HG03025 (cell line): ENCODE data around the gene PPFIA3.
A peak's percentile ranks its signal among the peaks of the same experiment; 100 is the strongest.
"Not testable (repeated sequence)": the region's sequence is repeated elsewhere in the genome, so short reads cannot be mapped to it uniquely, and the experiment has no call there.

Experiments
- ATAC-seq: cut with Tn5 transposase; IDR thresholded peaks from one replicate; pipeline ENCODE4 v1.9.1; 2021; ENCODE audit warnings: mild to moderate bottlenecking, moderate library complexity; ENCODE audit not compliant: unreplicated experiment, low FRiP score

PPFIA3 gene

DNA sequence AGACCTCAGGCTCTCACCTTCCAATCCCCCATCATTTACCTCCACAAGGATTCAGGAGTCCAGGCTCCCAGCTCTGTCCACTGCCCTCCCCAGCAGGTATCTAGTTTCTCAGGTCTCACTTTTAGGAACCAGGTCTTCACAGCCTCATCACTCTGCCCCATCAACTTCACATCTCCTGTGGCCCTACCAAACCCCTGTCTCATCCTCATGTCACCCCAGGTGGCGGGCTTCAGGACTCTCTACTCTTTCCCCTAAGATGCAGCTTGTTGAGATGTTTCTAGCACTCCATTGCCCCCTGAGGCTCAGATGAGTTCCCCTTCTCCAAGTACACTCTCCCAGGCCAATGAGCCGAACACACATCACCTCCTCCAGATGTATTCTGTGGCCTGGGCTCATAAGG, 1.5 kb downstream of the PPFIA3 start:
- no peak for ATAC-seq

DNA sequence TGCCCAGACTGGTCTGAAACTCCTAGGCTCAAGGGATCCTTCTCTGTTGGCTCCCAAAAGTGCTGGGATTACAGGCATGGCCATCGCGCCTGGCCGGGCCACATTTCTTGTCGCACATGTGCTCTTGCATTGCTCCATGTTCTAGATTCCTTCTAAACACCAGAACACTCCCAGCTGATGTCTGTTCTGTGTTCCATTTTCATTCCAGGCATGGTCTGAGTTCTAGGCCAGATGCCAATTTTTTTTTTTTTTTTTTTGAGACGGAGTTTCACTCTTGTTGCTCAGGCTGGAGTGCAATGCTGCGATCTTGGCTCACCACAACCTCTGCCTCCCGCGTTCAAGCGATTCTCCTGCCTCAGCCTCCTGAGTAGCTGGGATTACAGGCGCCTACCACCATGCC, 2.5 kb downstream of the PPFIA3 start:
- not testable (repeated sequence) for ATAC-seq

DNA sequence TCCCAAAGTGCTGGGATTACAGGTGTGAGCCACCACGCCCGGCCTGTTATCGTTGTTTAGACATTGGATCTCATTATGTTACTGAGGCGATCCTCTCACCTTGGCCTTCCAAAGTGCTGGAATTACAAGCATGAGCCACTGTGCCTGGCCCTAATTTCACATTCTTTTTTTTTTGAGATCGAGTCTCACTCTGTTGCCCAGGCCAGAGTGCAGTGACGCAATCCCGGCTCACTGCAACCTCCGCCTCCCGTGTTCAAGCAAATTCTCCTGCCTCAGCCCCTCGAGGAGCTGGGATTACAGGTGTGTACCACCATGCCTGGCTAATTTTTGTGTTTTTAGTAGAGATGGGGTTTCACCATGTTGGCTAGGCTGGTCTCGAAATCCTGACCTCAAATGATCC, 3.9 kb downstream of the PPFIA3 start:
- not testable (repeated sequence) for ATAC-seq

DNA sequence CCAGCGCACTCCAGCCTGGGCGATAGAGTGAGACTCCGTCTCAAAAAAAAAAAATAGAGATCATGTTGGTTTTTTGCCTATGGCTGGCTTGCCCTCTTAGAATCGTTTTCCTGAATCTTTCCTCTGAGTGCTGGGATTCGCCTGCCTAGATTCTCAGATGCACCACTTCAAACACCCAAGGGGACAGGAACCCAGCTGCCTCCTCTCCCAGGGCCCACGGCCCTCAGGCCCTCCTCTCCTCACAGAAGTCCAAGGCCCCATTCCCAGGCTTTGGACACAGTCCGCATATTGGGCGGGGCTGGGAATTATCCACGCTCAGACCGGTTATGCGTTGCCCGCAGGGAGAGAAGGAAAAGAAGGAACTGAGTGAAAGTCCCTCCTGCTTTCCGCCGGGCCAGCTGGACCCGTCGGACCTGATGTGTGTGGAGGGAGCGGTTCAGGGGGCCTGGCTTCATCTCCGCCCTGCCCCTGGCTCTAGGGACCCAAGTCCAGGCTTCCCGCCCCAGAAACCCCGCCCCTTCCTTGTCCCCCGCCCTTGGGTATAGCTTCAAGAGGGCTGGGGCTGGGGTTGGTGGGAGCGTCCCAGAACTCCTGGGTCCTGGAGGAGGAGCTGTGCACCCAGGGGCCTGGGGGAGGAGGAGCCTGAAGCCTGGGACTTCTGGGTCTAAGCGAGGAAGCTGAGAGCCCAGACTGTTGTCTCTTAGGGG, 5.8 kb downstream of the PPFIA3 start:
- no peak for ATAC-seq

DNA sequence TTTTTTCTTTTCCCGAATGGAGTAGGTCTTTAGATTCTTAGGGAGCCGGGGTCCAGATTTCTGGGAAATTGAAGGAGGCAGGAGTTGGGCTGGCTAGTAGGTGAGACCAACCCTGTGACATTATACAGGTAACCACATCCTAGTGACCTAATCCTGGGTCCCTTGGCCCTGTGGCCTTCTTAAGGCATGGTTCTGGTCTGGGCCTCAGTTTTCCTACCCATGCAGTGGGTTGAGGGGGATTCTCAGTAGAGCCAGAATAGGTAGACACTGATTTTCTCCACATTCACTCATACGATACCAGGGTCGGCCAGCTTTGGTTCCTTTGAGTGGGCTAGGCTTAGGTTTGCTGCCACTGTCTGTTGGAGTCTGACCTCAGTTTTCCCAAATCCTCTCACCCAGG, 7.2 kb downstream of the PPFIA3 start:
- no peak for ATAC-seq

DNA sequence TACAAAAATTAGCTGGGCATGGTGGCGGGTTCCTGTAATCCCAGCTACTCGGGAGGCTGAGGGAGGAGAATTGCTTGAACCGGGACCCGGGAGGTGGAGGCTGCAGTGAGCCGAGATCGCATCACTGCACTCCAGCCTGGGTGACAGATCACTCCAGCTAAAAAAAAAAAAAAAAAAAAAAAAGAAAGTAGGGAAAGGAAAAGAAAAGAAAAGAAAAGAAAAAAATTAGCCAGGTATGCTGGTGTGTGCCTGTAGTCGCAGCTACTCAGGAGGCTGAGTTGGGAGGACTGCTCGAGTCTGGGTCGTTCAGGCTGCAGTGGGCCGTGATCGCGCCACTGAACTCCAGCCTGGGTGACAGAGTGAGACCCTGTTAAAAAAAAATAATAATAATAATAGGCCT, 7.9 kb downstream of the PPFIA3 start:
- ATAC-seq = not testable (repeated sequence)

DNA sequence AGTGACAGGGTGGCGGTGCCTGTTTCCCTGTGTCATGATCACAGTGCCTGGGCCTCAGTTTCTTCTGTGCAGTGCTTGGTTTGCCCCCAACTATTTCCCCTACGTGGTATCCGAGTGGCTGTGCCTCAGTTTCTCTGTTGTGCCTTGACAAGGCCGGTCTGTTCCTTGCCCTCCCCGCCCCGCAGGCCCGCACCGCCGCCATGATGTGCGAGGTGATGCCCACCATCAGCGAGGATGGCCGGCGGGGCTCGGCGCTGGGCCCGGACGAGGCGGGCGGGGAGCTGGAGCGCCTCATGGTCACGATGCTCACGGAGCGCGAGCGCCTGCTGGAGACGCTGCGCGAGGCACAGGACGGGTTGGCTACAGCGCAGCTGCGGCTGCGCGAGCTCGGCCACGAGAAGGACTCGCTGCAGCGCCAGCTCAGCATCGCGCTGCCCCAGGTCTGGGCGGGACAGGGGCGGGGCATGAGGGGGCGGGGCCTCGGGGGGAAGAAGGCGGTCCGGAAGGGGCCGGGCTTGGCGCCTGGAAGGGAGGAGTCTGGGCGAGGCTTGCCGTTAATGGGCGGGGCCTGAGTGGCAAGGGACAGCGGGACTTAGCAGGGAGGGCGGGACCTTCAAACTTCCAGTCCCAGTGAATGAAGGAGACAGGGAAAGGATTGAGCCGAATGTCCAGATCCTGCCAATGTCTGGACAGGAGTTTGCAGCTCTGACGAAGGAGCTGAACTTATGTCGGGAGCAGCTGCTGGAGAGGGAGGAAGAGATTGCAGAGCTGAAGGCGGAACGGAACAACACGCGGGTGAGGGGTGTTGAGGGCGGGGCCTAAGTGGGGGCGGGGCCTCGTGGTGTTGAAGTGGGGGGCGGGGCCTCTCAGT, 8.6 kb downstream of the PPFIA3 start:
- peak; percentile 76 for ATAC-seq

DNA sequence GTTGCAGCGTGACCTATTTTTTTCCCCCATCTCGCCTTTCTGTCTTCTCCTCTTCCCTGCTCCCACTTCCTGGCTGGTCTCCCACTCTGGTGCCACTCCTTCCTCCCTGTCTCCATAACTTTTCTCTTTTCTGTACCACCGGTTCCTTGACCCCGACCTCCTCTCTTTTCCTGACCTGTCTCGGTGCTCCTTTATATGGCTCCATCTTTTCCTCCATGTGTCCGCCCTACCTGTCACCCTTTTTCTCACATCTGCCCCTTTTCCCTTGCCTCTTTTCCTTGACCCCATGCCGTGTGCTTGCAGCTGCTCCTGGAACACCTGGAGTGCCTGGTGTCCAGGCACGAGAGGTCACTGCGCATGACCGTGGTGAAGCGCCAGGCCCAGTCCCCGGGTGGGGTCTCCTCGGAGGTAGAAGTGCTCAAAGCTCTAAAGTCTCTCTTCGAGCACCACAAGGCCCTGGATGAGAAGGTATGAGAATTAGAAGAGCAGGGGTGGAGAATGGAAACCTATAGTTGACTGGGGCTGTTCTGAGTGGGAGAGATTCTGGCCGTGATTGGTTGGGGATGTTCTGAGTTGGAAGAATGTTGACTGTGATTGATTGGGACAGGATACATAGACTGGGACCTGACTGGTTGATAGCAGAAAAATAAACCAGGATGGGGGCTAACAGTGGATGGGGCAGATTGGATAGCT, 9.3 kb downstream of the PPFIA3 start:
- ATAC-seq = no peak

DNA sequence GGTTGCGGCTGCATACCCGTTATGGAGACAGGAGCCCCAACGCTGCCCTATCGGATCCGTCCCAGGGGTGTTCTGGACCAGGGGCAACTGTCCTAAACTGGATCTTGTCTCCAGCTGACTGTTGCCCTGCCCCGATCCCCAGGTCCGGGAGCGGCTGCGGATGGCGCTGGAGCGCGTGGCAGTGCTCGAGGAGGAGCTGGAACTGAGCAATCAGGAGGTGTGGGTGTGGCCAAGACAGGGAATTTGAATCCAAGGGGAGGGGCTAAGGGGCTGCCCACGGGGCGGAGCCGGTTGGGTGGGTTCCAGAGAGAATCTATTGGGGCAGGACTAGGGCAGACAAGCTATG, 9.9 kb downstream of the PPFIA3 start:
- no peak for ATAC-seq

DNA sequence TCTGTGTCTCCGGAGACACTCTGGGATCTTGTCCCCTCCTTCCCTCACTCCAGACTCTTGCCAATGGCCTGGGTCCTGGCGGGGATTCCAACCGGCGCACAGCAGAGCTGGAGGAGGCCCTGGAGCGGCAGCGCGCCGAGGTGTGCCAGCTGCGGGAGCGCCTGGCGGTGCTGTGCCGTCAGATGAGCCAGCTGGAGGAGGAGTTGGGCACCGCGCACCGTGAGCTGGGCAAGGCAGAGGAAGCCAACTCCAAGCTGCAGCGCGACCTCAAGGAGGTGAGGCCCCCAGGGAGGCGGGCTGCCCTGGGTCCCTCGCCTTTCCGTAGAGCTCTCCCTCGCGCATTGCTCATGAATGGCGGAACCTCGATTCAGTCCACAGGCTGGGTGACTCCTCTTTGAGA, 11.0 kb downstream of the PPFIA3 start:
- no peak for ATAC-seq

DNA sequence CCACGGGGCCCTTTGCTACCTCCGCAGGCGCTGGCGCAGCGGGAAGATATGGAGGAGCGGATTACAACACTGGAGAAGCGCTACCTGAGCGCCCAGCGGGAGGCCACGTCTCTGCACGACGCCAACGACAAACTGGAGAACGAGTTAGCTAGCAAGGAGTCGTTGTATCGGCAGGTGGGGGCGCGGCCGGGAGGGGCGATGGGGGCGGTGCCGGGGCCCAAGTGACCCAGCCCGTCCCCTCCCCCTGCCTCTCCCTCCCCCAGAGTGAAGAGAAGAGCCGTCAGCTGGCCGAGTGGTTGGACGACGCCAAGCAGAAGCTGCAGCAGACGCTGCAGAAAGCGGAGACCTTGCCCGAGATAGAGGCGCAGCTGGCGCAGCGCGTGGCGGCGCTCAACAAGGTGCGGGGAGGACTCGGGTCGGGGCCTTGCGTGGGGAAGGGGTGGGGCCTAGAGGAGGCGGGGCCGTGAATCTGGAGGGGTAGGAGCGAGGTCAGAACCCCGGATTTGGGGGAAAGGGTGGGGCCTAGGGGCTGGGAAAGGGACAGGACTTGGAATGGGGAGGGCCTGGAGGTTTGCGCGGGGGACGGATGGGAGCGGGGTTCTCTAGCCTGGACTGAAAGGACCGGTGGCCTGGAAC, 13.7 kb downstream of the PPFIA3 start:
- ATAC-seq = no peak

DNA sequence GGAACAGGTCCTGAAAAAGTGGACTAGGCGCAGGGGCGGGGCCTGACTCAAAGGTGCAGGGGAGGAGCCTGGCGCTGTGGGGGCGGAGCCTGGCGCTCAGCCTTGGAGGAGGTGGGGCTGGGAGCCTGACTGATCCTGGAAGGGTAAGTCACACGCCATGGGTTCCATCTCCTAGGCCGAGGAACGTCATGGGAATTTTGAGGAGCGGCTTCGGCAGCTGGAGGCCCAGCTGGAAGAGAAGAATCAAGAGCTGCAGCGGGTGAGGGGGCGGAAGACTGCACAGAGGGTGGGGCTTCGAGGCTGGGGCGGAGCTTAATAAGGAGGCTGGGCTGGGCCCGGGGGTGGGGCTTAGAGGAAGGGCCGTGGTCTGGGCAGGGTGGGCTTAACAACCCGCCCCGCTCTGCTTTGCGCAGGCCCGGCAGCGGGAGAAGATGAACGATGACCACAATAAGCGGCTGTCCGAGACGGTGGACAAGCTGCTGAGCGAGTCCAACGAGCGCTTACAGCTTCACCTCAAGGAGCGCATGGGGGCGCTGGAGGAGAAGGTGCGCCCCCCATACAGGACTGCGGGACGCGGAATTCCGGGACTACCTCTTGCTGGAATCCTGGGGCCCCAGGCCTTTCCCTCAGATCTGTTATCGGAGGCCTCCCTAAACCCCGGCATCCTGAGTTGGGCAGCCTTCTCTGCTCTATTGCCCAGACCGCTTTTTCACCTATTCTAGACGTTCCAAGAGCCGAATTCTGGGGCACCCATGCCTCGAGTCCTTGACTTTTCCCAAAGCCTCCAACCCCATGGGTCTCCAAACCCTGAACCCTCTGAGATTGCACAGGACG, 14.5 kb downstream of the PPFIA3 start:
- no peak for ATAC-seq

DNA sequence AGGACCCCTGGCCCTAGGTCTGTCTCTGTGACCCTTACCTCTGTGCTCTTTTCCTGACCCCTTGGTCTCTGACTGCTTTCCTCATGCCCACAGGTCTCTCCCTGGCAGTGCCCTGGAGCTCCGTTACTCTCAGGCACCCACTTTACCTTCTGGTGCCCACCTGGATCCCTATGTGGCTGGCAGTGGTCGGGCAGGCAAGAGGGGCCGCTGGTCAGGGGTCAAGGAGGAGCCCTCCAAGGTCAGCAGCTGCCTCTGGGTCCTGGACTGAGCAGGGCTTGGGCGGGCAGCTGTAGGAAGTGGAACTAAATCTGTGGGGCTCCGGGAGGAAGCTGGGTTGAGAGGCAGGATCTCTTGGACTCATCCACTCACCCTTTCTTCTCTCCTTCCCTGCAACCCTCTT, 16.3 kb downstream of the PPFIA3 start:
- no peak for ATAC-seq

DNA sequence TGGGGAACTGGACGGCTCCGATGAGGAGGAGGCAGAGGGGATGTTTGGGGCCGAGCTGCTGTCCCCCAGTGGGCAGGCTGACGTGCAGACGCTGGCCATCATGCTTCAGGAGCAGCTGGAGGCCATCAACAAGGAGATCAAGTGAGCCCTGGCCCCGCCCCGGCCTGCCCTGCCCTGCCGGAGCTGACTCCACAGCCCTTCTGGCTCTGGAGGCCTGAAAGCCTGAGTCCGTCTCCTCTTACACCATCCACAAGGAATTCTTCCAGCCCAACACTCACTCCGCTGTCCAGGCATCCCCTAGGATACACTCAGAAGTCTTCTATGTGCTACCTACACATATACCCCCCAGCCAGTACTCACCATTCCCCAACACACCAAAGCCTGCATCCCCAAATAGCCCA, 17.4 kb downstream of the PPFIA3 start:
- ATAC-seq = no peak

DNA sequence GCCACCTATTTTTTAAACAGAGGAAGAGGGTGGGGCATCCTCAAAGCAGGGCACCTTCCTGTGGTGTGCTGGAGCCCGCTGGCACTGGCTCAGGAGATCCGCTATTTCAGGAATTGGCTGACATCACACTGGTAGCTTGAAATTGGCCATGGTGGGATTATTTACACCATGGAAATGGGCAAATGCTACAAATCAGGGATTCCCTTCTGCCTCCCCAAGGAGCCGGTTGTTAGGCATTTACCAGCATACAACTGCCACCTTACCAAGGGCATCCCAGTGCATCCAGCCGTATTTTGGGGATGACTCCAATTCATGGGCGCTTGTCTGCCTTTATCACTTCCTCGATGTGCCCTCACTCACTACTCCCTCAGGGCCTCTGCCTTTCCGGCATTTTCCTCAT, 21.6 kb downstream of the PPFIA3 start:
- no peak for ATAC-seq

DNA sequence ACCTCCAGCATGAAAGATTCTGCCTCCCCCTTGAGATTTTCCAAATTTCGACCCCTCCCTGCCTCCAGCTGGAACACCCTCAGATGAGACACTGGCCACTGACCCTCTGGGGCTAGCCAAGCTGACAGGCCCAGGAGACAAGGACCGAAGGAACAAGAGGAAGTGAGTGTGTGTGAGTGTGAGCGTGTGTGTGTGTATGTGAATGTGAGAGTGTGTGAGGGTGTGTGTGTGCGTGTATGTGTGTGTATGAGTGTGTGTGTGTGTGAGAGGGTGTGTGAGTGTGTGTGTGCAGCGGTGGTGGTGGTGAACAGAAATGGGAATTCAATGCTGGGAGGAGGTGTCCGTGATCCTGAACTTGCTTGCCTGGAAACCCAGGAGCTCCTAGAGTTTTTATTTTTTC, 22.0 kb downstream of the PPFIA3 start:
- no peak for ATAC-seq

DNA sequence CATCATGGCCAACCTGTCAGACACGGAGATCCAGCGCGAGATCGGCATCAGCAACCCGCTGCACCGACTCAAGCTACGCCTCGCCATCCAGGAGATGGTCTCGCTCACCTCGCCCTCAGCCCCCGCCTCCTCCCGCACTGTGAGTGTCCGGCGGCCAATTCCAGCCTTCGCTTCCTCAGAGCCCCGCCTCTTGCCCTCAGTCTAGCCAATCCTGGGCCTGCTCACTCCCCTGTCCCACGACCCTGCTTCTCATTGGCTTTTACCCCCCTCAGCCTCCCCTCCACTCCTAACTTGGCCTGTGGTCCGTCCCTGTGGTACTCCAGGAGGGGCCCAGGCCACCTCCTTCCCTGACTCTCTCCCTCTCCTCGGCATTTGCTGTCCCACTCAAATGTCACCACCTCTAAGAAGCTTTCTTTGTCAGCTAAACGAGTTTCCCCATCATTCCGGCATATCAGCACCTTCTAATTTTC, 23.6 kb downstream of the PPFIA3 start:
- no peak for ATAC-seq

DNA sequence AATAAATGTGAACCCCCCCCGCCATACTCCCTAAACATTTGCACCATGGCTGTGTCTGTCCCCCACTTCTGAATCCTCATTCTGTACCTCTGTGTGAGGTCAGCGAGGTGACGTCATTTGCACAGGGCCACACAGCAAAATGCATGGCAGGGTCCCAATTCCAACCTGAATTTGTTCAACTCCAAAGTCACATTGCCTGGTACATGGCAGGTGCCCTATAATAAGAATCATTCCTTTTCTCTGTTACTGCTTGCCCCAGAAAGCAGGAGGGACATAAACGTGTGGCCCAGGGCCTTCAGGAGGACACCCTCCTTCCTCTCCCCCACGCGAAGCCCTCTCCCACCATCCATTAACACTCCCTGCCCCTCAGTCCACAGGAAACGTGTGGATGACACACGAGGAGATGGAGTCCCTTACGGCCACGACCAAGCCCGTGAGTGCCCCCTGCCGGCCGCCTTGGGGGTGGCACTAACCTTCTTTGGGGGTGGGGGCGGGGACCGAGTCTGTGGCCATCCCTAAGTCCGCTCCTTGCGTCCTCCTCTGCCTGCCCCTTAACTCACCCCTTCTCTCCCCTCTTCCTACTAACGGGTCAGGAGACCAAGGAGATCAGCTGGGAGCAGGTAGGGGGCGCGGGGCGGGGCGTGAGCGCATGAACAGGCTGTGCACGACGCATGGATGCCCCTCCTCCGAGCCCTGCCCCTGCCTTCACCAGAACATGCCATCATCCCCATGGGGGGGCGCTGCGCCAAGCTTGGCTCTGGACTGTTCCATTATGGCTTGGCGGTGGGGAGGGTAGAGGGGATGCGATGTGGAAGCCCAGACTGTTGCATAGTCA, 26.4 kb downstream of the PPFIA3 start:
- no peak for ATAC-seq

DNA sequence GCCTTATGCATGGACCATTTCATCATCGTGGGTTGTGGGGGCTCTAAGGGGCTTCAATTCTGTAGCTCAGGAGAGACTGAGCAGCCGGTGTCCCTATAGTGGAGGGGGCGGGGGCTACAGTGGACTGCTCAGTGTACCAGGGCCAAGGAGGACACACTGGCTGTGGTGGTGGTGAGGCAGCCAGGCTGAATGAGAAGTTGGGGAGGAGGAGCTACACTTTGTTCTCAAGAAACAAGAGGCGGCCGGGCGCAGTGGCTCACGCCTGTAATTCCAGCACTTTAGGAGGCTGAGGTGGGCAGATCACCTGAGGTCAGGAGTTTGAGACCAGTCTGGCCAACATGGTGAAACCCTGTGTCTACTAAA, 27.0 kb downstream of the PPFIA3 start:
- ATAC-seq = not testable (repeated sequence)
